Measurements from ENCODE around the gene KIF13A. TPM values are rescaled to one million over a fixed set of nuclear protein-coding genes. Genes with fewer than 3 reads are reported as not detected.
"Not testable (repeated sequence)": the region's sequence is repeated elsewhere in the genome, so short reads cannot be mapped to it uniquely, and the experiment has no call there.

The KIF13A gene
- total RNA-seq, 1 experiment from 2014 or later: 52.2 TPM

- intact Hi-C loops (cut with micrococcal nuclease; ENCODE audit: unreplicated experiment): loop anchor here (2.0 kb wide), 1 partner anchor 169 kb away; no protein-coding TSS in a partner anchor
- Histone ChIP-seq H3K36me3 (ENCODE audit: low read depth) (no peaks in the 10 kb centered on the region), H3K27me3 (ENCODE audit: insufficient read depth, low read depth) (no peaks in the 10 kb centered on the region), H4K20me1 (ENCODE audit: insufficient read depth) (no peaks in the 10 kb centered on the region), H2AFZ (no peak overlapping the region), H3K27ac (no peak overlapping the region), H3K9me2 (ENCODE audit: insufficient read depth) (no peaks in the 10 kb centered on the region), H3K4me1 (replicated peaks; ENCODE audit: insufficient read depth) (peaks cover 66% of the 10 kb centered on the region), H3K79me2 (ENCODE audit: low read depth) (peaks cover 67% of the 10 kb centered on the region), H3K9me3 (ENCODE audit: insufficient read depth, low read depth) (no peaks in the 10 kb centered on the region), H3K4me2 (peak overlapping the region; percentile 95), H3K4me3 (no peak overlapping the region), H3F3A (ENCODE audit: insufficient read depth, low read depth) (peaks cover 24% of the 10 kb centered on the region)
- TF ChIP-seq EZH2 (IDR thresholded peaks at IDR 0.05; ENCODE audit: low read depth): no peak
- TF ChIP-seq, protein P1, sequence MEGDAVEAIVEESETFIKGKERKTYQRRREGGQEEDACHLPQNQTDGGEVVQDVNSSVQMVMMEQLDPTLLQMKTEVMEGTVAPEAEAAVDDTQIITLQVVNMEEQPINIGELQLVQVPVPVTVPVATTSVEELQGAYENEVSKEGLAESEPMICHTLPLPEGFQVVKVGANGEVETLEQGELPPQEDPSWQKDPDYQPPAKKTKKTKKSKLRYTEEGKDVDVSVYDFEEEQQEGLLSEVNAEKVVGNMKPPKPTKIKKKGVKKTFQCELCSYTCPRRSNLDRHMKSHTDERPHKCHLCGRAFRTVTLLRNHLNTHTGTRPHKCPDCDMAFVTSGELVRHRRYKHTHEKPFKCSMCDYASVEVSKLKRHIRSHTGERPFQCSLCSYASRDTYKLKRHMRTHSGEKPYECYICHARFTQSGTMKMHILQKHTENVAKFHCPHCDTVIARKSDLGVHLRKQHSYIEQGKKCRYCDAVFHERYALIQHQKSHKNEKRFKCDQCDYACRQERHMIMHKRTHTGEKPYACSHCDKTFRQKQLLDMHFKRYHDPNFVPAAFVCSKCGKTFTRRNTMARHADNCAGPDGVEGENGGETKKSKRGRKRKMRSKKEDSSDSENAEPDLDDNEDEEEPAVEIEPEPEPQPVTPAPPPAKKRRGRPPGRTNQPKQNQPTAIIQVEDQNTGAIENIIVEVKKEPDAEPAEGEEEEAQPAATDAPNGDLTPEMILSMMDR (conservative IDR thresholded peaks at IDR 0.05): no peak
- ChIA-PET POLR2A (ENCODE audit: unreplicated experiment) (no interaction called here), CTCF (no interaction called here)
- DNase-seq: no peak
- no TSS peak for BruUV-seq (replicated peaks)
Measured at GRCh38 chr6:17983730-17984129, 3.7 kb downstream of the KIF13A start.

- H3K4me1 ChIP-seq (replicated peaks; ENCODE audit: insufficient read depth): peaks cover 49% of the 10 kb centered on the region
- peak overlapping the region; percentile 67 for H3K27ac ChIP-seq
- POLR2A ChIA-PET (ENCODE audit: unreplicated experiment): no interaction called here
- TF ChIP-seq EZH2 (IDR thresholded peaks at IDR 0.05; ENCODE audit: low read depth): no peak
- TF ChIP-seq, protein P1 (conservative IDR thresholded peaks at IDR 0.05): no peak
- no peaks in the 10 kb centered on the region for H3K9me2 ChIP-seq (ENCODE audit: insufficient read depth)
- peak overlapping the region; percentile 16; the same call in 1 of the 2 replicates for H3K4me3 ChIP-seq
- H3K4me2 ChIP-seq: peak overlapping the region; percentile 48
- CTCF ChIA-PET: no interaction called here
- H3F3A ChIP-seq (ENCODE audit: insufficient read depth, low read depth): peaks cover 27% of the 10 kb centered on the region
- H4K20me1 ChIP-seq (ENCODE audit: insufficient read depth): no peaks in the 10 kb centered on the region
- no peak overlapping the region; the same call in 1 of the 2 replicates for H2AFZ ChIP-seq
- H3K79me2 ChIP-seq (ENCODE audit: low read depth): peaks cover 70% of the 10 kb centered on the region
- H3K9me3 ChIP-seq (ENCODE audit: insufficient read depth, low read depth): no peaks in the 10 kb centered on the region
- no peaks in the 10 kb centered on the region for H3K27me3 ChIP-seq (ENCODE audit: insufficient read depth, low read depth)
- H3K36me3 ChIP-seq (ENCODE audit: low read depth): no peaks in the 10 kb centered on the region
- intact Hi-C loops (cut with micrococcal nuclease; ENCODE audit: unreplicated experiment): no loop called here
- no peak for DNase-seq
- no TSS peak for BruUV-seq (replicated peaks)
Measured at GRCh38 chr6:17980329-17980728, 7.1 kb downstream of the KIF13A start.

- Histone ChIP-seq H3K9me2 (ENCODE audit: insufficient read depth) (no peaks in the 10 kb centered on the region), H3K27me3 (ENCODE audit: insufficient read depth, low read depth) (no peaks in the 10 kb centered on the region), H2AFZ (no peak overlapping the region), H3K4me1 (replicated peaks; ENCODE audit: insufficient read depth) (peaks cover 41% of the 10 kb centered on the region), H3K9me3 (ENCODE audit: insufficient read depth, low read depth) (no peaks in the 10 kb centered on the region), H3K79me2 (ENCODE audit: low read depth) (peaks cover 70% of the 10 kb centered on the region), H3K27ac (peak overlapping the region; percentile 67; the same call in 1 of the 2 replicates), H3K4me3 (no peak overlapping the region), H3K4me2 (no peak overlapping the region), H4K20me1 (ENCODE audit: insufficient read depth) (no peaks in the 10 kb centered on the region), H3K36me3 (ENCODE audit: low read depth) (no peaks in the 10 kb centered on the region), H3F3A (ENCODE audit: insufficient read depth, low read depth) (peaks cover 27% of the 10 kb centered on the region)
- no TSS peak for BruUV-seq (replicated peaks)
- ChIA-PET POLR2A (ENCODE audit: unreplicated experiment) (no interaction called here), CTCF (no interaction called here)
- DNase-seq: no peak
- intact Hi-C loops (cut with micrococcal nuclease; ENCODE audit: unreplicated experiment): no loop called here
- no peak for TF ChIP-seq EZH2 (IDR thresholded peaks at IDR 0.05; ENCODE audit: low read depth)
- TF ChIP-seq, protein P1 (conservative IDR thresholded peaks at IDR 0.05): no peak
Measured at GRCh38 chr6:17979479-17979878, 8.0 kb downstream of the KIF13A start.

DNA sequence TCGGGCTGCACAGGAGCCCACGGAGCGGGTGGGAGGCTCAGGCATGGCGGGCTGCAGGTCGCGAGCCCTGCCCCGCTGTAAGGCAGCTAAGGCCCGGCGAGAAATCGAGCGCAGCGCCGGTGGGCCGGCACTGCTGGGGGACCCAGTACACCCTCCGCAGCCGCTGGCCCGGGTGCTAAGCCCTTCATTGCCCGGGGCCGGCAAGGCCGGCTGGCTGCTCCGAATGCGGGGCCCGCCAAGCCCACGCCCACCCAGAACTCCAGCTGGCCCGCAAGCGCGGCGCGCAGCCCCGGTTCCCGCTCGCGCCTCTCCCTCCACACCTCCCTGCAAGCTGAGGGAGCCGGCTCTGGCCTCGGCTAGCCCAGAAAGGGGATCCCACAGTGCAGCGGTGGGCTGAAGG lies 11.2 kb downstream of the KIF13A start:
- H3K36me3 ChIP-seq (ENCODE audit: low read depth): not testable (repeated sequence)
- POLR2A ChIA-PET (ENCODE audit: unreplicated experiment): interaction anchor here (0.6 kb wide), 1 partner anchor 11 kb away, joined by 4 read pairs; no protein-coding TSS in a partner anchor

More for the DNA sequence above, 11.2 kb downstream of the KIF13A start:
- H4K20me1 ChIP-seq (ENCODE audit: insufficient read depth); CTCF ChIA-PET; H2AFZ ChIP-seq; BruUV-seq (replicated peaks); H3K9me2 ChIP-seq (ENCODE audit: insufficient read depth); H3K9me3 ChIP-seq (ENCODE audit: insufficient read depth, low read depth); intact Hi-C loops (cut with micrococcal nuclease; ENCODE audit: unreplicated experiment); H3K27me3 ChIP-seq (ENCODE audit: insufficient read depth, low read depth); H3K4me3 ChIP-seq; DNase-seq; H3K27ac ChIP-seq; H3K4me2 ChIP-seq: not testable (repeated sequence)
- H3K79me2 ChIP-seq (ENCODE audit: low read depth): peaks cover 89% of the 10 kb centered on the region
- peaks cover 11% of the 10 kb centered on the region for H3F3A ChIP-seq (ENCODE audit: insufficient read depth, low read depth)
- peaks cover 31% of the 10 kb centered on the region for H3K4me1 ChIP-seq (replicated peaks; ENCODE audit: insufficient read depth)
